ENCODE measurements around the gene OR4D9.

DNA sequence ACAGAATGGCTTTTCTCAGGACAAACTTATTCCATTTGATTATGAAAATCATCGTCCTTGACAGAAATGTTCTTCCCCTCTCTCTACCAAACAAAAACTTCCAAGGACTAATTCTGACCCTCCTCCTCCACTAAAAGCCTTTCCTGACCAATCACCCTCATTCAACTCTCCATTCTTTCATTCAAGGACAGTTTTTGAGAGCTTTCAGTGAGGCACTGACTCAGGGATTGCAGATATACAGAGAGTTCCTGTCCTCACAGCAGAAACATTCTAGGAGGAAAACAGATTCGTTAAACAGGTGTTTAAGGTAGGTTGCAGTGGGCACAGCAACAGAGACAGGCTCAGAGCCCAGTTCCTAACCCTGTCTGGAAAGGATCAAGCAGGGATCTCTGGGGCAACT is 41.5 kb downstream of the OR4D9 start:
- TF ChIP-seq POLR2A (IDR thresholded peaks at IDR 0.05; ENCODE audit: extremely low read depth, insufficient read length) (no peak), CTCF (IDR thresholded peaks at IDR 0.05; ENCODE audit: low read depth, low read length) (no peak)

All from NB4 (cell line).